T-helper 1 cell treated with Interleukin-12 subunit alpha and Interleukin-12 subunit beta and Interleukin-4 antibody, amounts not matched to agents 30 μg/mL and 1 μg/mL, for 36 hours (primary cell): Measurements from ENCODE around the gene DRD3.

Experiments used
- H3K27ac Mint-ChIP-seq: one replicate; pipeline ENCODE4 v1.8.0; 2021; ENCODE audit warnings: mild to moderate bottlenecking, mixed read lengths
- H3K27me3 Mint-ChIP-seq: one replicate; pipeline ENCODE4 v1.8.0; 2021; ENCODE audit warnings: low read depth, mixed read lengths
- H3K36me3 Mint-ChIP-seq: one replicate; pipeline ENCODE4 v1.8.0; 2021; ENCODE audit warnings: low read depth, mixed read lengths
- H3K4me1 Mint-ChIP-seq: one replicate; pipeline ENCODE4 v1.8.0; 2021; ENCODE audit warnings: low read depth, mixed read lengths
- H3K4me3 Mint-ChIP-seq: one replicate; pipeline ENCODE4 v1.8.0; 2021; ENCODE audit warnings: mild to moderate bottlenecking, moderate library complexity, mixed read lengths
- H3K9me3 Mint-ChIP-seq: one replicate; pipeline ENCODE4 v1.8.0; 2021; ENCODE audit warnings: mixed read lengths

The DRD3 gene

DNA sequence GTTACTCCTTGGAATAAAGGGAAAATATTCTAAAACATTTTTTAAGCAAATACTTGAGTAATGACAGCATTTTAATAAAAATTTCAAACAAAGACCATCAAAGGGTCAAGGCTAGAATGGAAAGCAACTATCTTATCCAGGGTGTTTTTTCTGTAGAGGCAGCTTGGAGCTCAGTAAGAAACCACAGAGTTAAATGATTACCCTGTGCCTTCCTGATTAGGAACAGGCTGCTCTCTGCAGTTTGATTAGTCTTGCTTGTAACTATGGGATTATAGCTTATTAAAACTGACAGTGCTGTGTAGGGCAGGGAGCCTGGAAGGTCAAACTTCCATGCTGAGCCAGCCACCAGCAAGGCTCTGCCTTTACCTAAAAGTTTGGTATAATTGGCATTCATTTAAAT, 89.2 kb downstream of the DRD3 start:
- Mint-ChIP-seq H3K27me3 (peaks cover 16% of the 10 kb centered on the region), H3K36me3 (peaks cover 16% of the 10 kb centered on the region), H3K9me3 (no peaks in the 10 kb centered on the region), H3K27ac (no peak overlapping the region), H3K4me3 (no peak overlapping the region), H3K4me1 (peaks cover 3% of the 10 kb centered on the region)

- no peak overlapping the region for H3K4me3 Mint-ChIP-seq
- no peaks in the 10 kb centered on the region for H3K4me1 Mint-ChIP-seq
- no peaks in the 10 kb centered on the region for H3K9me3 Mint-ChIP-seq
- no peak overlapping the region for H3K27ac Mint-ChIP-seq
- no peaks in the 10 kb centered on the region for H3K27me3 Mint-ChIP-seq
- H3K36me3 Mint-ChIP-seq: peaks cover 30% of the 10 kb centered on the region
Observed at GRCh38 chr3:114086356-114086755, 92.5 kb downstream of the DRD3 start.

GRCh38 chr3:114083112-114083511, 95.7 kb downstream of the DRD3 start:
- Mint-ChIP-seq H3K9me3 (no peaks in the 10 kb centered on the region), H3K27ac (no peak overlapping the region), H3K4me3 (no peak overlapping the region), H3K27me3 (no peaks in the 10 kb centered on the region), H3K4me1 (no peaks in the 10 kb centered on the region), H3K36me3 (peaks cover 35% of the 10 kb centered on the region)

DNA sequence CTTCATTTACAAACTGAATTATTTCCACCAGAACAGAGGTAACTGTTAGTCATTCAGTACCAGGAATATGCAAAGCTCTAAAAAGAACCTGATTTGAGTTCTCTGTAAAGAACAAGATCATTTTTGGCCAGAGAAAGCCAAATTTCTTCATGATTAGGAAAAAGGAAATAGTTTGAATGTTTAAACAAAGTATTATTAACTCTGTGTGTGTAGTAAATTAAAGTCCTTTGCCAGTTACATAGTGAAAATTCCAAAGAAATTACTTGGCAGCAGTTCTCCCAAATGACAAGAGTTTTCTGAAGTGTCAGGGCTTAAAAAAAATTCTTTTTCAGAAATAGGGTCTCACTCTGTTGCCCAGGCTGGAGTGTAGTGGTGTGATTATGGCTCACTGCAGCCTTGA, 97.8 kb downstream of the DRD3 start:
- Mint-ChIP-seq H3K27ac (no peak overlapping the region), H3K9me3 (no peaks in the 10 kb centered on the region), H3K27me3 (no peaks in the 10 kb centered on the region), H3K4me3 (no peak overlapping the region), H3K4me1 (no peaks in the 10 kb centered on the region), H3K36me3 (peaks cover 37% of the 10 kb centered on the region)

DNA sequence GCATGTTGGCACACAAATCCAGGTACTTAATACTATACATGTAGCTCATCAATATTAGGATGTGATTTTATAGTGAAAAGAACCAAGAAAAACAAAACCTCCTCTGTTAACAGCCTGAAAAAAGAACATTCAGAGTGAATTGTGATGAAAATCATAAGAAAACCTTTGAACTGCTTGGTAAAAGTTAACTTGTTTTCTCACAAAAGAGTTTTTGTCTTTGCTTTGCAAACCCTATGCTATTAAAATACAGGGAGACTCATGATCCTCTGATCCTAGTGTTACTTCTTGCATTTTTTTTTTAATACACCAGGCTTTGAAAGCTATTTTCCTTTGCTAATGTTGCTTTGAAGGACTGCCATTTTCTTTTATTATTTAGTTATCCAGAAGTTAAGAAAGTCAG, 98.7 kb downstream of the DRD3 start:
- Mint-ChIP-seq H3K4me1 (no peaks in the 10 kb centered on the region), H3K36me3 (peaks cover 32% of the 10 kb centered on the region), H3K27ac (no peak overlapping the region), H3K4me3 (no peak overlapping the region), H3K9me3 (no peaks in the 10 kb centered on the region), H3K27me3 (no peaks in the 10 kb centered on the region)

DNA sequence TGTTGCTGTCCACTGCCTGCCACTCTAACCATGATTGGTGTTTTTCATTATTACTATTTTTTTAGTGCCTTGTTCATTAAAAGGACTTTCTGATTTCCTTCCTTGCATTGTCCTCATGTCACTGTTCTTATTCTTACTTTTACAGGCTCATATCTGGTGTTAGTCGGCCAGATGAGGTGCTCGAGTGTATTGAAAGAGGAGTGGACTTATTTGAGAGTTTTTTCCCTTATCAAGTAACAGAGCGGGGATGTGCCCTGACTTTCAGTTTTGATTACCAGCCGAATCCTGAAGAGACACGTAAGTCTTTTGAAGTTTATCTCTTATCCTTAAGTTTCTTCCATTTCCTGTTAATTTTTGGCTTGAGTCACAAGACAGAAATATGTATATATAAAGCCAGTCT, 99.1 kb downstream of the DRD3 start:
- Mint-ChIP-seq H3K9me3 (no peaks in the 10 kb centered on the region), H3K36me3 (peaks cover 34% of the 10 kb centered on the region), H3K27me3 (no peaks in the 10 kb centered on the region), H3K4me1 (no peaks in the 10 kb centered on the region), H3K27ac (no peak overlapping the region), H3K4me3 (no peak overlapping the region)

DNA sequence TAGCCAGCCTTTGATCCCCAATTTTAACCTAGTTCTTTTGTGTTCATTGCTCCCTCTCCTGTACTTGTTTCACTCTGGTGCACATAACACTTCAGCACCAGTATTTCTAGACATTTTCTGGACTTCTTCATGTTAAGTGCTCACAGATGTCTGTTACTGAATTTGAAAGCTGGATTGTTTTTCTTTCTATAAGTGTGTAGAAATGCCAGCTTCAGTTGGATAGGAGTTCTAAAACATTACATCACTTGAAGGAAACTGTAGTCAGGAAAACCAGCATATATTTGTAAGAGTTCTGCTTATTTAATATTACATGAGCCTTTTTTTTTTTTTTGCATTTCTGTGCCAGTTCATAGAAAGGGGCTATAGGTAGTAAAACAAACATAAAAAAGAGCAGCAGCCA, 100.7 kb downstream of the DRD3 start:
- peaks cover 34% of the 10 kb centered on the region for H3K36me3 Mint-ChIP-seq
- H3K27me3 Mint-ChIP-seq: no peaks in the 10 kb centered on the region

More for the DNA sequence above, 100.7 kb downstream of the DRD3 start:
- Mint-ChIP-seq H3K27ac (no peak overlapping the region), H3K9me3 (no peaks in the 10 kb centered on the region), H3K4me1 (no peaks in the 10 kb centered on the region), H3K4me3 (no peak overlapping the region)
